ENCODE results near the gene BCORL1.

BCORL1 gene

GRCh38 chrX:129961180-129962083 is 21.0 kb upstream of the BCORL1 start:
- DNase-seq (ENCODE audit: low spot score): peak; percentile 56

GRCh38 chrX:129963729-129964128 is 18.7 kb upstream of the BCORL1 start:
- DNase-seq (ENCODE audit: low spot score): no peak

- no peak for DNase-seq (ENCODE audit: low spot score)
Observed at GRCh38 chrX:129965166-129965565, 17.3 kb upstream of the BCORL1 start.

GRCh38 chrX:129968968-129969367 is 13.5 kb upstream of the BCORL1 start:
- DNase-seq (ENCODE audit: low spot score): no peak

- DNase-seq (ENCODE audit: low spot score): no peak
Observed at GRCh38 chrX:129976441-129976840, 6.0 kb upstream of the BCORL1 start.

- no peak for DNase-seq (ENCODE audit: low spot score)
Observed at GRCh38 chrX:129979207-129979920, 3.1 kb upstream of the BCORL1 start.

GRCh38 chrX:129980001-129980401 is 2.4 kb upstream of the BCORL1 start:
- no peak for DNase-seq (ENCODE audit: low spot score)

- DNase-seq (ENCODE audit: low spot score): no peak
Observed at GRCh38 chrX:129980540-129981199, 1.8 kb upstream of the BCORL1 start.

GRCh38 chrX:129981200-129981553 is 1.3 kb upstream of the BCORL1 start:
- no peak for DNase-seq (ENCODE audit: low spot score)

- DNase-seq (ENCODE audit: low spot score): no peak
Observed at GRCh38 chrX:129981752-129982299, 609 bp upstream of the BCORL1 start.

- no peak for DNase-seq (ENCODE audit: low spot score)
Observed at GRCh38 chrX:129983575-129984110, 1.2 kb downstream of the BCORL1 start.

GRCh38 chrX:129984111-129984958 is 1.9 kb downstream of the BCORL1 start:
- DNase-seq (ENCODE audit: low spot score): peak; percentile 30

- DNase-seq (ENCODE audit: low spot score): no peak
Observed at GRCh38 chrX:129987871-129988270, 5.4 kb downstream of the BCORL1 start.

GRCh38 chrX:129992181-129992580 is 9.7 kb downstream of the BCORL1 start:
- DNase-seq (ENCODE audit: low spot score): no peak

- no peak for DNase-seq (ENCODE audit: low spot score)
Observed at GRCh38 chrX:129996120-129996519, 13.7 kb downstream of the BCORL1 start.

- no peak for DNase-seq (ENCODE audit: low spot score)
Observed at GRCh38 chrX:129997086-129997485, 14.7 kb downstream of the BCORL1 start.

- DNase-seq (ENCODE audit: low spot score): no peak
Observed at GRCh38 chrX:129998021-129998420, 15.6 kb downstream of the BCORL1 start.

- no peak for DNase-seq (ENCODE audit: low spot score)
Observed at GRCh38 chrX:130001893-130002292, 19.5 kb downstream of the BCORL1 start.

GRCh38 chrX:130002541-130002940 is 20.1 kb downstream of the BCORL1 start:
- DNase-seq (ENCODE audit: low spot score): no peak

GRCh38 chrX:130005089-130005807 is 22.8 kb downstream of the BCORL1 start:
- no peak for DNase-seq (ENCODE audit: low spot score)
